Fibroblast of the conjunctiva (primary cell): ENCODE results near the gene CEP85.
A peak's percentile ranks its signal among the peaks of the same experiment; 100 is the strongest.
"Not testable (repeated sequence)": the region's sequence is repeated elsewhere in the genome, so short reads cannot be mapped to it uniquely, and the experiment has no call there.

Experiments used
- DNase-seq: peaks from one replicate; pipeline ENCODE4 v3.0.0-alpha.2; 2010; ENCODE audit warnings: low read depth

CEP85 gene

GRCh38 chr1:26290122-26290881 is 56.3 kb downstream of the CEP85 start:
- no peak for DNase-seq

- DNase-seq, result no peak
These were observed 56.9 kb downstream of the CEP85 start for GRCh38 chr1:26290882-26291261.

- DNase-seq, result no peak
These were observed 57.4 kb downstream of the CEP85 start for GRCh38 chr1:26291433-26291832.

- no peak for DNase-seq
These were observed 57.9 kb downstream of the CEP85 start for GRCh38 chr1:26291939-26292338.

- DNase-seq, result not testable (repeated sequence)
These were observed 58.7 kb downstream of the CEP85 start for GRCh38 chr1:26292735-26293134.

GRCh38 chr1:26293911-26294463 is 60.0 kb downstream of the CEP85 start:
- DNase-seq, result no peak

GRCh38 chr1:26295194-26296138 is 61.5 kb downstream of the CEP85 start:
- DNase-seq, result no peak

GRCh38 chr1:26296340-26297056 is 62.5 kb downstream of the CEP85 start:
- DNase-seq, result no peak

- no peak for DNase-seq
These were observed 63.2 kb downstream of the CEP85 start for GRCh38 chr1:26297057-26297790.

GRCh38 chr1:26297791-26298124 is 63.8 kb downstream of the CEP85 start:
- DNase-seq, result no peak

GRCh38 chr1:26300578-26301275 is 66.7 kb downstream of the CEP85 start:
- no peak for DNase-seq

GRCh38 chr1:26302733-26303405 is 68.9 kb downstream of the CEP85 start:
- peak; percentile 68 for DNase-seq

- no peak for DNase-seq
These were observed 71.8 kb downstream of the CEP85 start for GRCh38 chr1:26305667-26306289.

GRCh38 chr1:26306290-26307229 is 72.6 kb downstream of the CEP85 start, which contains the start of gene UBXN11:
UBXN11 (minus strand) TSS chr1:26306636; CDS start chr1:26302883, 3,753 bp downstream.
- DNase-seq, result peak; percentile 89

- DNase-seq, result no peak
These were observed 73.4 kb downstream of the CEP85 start for GRCh38 chr1:26307363-26307781.

GRCh38 chr1:26307966-26308899 is 74.2 kb downstream of the CEP85 start:
- not testable (repeated sequence) for DNase-seq

- no peak for DNase-seq
These were observed 80.5 kb downstream of the CEP85 start for GRCh38 chr1:26314501-26314900.
